NCI-H128 (cell line): ENCODE results near the gene HSBP1.

ENCODE experiments used
- DNase-seq: peaks from one replicate; lab custom pipeline; 2025; ENCODE audit not compliant: unreplicated experiment; lab: John Stamatoyannopoulos, UW

HSBP1 gene

DNA sequence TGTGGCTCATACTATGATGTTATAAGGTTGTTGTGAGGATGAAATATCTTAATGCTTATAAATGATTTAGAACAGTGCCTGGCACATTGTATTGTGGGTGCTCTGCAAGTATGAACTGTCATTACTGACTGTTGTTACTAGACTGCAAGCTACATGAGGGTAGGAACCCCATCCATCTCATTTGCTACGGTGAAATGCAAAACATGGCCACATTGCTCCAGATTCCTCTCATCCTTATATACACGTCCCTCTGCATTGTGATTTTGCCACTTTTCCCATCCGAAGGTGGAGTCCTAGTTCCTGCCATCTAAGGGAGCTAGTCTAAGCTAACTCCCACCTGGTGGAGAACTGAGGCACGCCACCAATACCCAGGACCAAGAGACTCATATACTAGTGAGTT is 29.8 kb downstream of the HSBP1 start:
- DNase-seq, result no peak

DNA sequence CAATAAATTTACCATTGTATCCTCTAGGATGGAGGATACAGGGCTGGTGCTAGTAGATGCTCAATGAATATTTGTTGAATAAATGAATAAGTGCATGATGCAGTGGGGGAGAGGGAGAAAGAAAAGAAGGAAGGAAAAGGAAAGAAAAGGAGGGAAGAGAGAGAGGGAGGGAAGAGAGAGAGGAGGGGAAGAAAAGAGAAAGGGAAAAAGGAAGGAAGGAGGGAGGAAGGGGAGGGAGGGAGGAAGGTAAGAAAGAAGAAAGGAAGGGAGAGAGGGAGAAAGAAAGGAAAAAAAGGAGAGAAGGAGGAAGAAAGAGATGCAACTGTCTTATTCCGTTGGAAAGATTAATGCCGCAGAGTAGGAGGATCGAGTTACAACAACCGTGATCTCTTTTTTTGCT is 30.4 kb downstream of the HSBP1 start:
- DNase-seq, result no peak

DNA sequence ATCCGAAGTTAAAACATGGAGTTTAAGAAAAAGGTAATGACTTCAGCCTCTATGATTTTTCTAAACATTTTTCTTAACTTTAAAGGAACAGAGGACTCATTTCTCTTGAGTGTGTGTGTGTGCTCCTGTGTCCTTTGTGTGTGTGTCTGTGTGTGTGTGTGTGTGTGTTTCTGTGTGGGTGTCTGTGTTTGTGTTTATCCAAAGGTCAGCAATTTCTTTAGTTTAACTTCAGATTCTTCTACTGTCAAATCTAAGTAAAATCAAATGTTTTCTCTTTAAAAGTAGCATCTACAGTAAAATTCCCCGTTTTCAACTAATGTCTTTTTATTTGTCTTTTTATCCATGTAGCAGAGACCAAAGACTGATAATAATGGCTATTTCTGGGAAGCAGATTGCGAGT is 31.8 kb downstream of the HSBP1 start:
- no peak for DNase-seq

DNA sequence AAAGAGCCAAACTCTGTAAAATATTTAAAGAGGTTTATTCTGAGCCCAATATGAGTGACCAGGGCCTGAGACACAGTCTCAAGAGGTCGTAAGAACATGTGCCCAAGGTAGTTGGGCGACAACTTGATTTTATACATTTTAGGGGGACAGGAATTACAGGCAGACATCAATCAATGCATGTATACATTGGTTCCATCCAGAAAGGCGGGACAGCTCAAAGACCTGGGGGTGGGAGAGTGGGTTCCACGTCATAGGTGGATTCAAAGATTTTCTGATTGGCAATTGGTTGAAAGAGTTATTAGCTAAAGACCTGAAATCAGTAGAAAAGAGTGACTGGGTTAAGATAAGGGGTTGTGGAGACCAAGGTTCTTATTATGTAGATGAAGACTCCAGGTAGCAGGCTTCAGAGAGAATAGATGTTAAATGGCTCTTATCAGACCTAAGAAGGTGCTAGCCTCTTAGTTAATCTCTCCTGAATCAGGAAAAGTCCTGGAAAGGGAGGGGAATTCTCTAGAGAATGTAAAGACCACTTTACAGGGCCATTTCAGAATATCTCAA is 32.4 kb downstream of the HSBP1 start:
- no peak for DNase-seq

DNA sequence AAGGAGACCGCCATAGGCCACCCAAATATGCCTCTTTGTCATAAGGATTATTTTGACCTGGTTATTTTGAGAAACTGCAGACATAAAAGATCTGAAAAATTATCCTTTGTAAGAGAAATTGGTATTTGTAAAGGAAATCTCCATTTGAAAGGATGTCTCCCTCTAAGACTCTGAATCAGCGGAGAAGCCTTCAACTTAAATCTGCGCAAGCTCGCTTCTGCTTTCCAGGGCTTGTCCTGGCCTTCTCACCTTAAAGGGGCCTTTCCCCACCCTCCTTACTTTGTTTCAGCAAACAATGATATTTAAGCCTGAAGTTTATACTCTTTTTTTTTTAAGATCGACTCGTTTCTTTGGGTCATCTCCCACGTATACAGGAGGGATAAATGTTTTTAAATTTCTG is 34.5 kb downstream of the HSBP1 start:
- no peak for DNase-seq

DNA sequence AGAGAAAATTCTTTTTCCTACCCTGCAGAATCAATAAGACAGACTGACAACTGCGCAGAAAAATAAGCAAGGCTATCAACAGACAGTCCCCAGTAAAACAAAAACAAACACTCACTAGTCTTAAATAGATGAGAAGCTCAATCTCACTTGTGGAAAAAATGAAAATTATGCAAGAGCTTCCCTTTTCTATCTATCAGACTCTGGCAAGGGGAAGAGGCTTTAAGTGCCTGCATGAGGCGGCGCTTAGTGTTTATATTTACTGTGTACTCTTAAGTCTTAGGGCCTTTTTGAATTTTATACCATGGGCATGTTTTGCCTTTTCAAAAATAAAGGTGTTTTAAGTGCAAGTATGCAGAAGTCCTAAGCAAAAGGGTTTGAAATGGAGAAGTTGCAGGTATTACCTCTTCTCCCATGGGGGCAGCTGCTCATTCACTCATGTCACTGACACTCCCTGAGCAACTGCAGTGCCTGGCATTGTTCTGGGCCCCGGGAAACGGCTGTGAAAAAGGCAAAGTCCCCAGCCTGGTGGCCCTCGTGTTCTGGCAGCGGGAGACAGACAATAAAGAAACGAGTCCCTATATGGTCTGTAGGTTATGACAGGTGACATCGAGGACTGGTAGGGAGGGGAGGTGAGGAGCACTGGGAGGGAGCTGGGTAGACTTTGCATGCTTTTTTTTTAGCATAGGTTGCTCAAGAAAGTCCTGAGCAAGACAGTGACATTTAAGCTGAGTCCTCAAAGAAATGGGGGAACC is 35.2 kb downstream of the HSBP1 start:
- DNase-seq, result no peak

DNA sequence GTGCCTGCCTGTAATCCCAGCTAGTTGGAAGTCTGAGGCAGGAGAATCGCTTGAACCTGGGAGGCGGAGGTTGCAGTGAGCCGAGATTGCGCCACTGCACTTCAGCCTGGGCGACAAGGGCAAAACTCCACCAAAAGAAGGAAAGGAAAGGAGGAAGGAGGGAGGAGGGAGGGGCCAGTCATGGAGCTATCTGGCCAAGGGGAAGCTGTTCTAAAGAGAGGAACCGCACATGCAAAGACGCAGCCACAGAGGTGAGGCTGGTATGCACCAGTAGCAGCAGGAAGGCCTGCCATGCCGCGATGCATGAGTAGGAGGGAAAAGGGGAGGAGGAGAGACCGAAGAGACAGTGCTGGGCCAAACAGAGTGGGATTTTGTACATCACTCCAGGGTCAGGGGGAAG is 35.9 kb downstream of the HSBP1 start:
- DNase-seq, result no peak

DNA sequence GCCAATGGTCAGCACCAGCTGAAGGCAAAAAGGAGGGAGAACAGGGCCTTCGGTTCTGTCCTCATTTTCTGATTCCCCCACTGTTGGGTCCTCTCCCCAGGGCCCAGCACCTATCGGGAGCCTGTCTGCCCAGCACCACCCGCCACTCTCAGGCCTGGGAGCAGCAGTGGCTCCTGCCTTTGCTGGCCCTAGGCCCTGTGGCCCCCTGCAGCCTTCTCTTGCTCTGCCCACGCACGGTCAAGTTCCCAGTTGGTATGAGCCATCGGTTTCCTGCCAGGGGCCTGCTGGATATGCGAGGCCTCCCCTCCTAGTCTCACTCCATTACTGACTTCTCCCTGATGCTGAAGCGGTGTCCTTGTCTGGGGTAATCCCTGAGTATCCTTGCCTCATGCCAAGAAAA is 37.5 kb downstream of the HSBP1 start:
- no peak for DNase-seq

DNA sequence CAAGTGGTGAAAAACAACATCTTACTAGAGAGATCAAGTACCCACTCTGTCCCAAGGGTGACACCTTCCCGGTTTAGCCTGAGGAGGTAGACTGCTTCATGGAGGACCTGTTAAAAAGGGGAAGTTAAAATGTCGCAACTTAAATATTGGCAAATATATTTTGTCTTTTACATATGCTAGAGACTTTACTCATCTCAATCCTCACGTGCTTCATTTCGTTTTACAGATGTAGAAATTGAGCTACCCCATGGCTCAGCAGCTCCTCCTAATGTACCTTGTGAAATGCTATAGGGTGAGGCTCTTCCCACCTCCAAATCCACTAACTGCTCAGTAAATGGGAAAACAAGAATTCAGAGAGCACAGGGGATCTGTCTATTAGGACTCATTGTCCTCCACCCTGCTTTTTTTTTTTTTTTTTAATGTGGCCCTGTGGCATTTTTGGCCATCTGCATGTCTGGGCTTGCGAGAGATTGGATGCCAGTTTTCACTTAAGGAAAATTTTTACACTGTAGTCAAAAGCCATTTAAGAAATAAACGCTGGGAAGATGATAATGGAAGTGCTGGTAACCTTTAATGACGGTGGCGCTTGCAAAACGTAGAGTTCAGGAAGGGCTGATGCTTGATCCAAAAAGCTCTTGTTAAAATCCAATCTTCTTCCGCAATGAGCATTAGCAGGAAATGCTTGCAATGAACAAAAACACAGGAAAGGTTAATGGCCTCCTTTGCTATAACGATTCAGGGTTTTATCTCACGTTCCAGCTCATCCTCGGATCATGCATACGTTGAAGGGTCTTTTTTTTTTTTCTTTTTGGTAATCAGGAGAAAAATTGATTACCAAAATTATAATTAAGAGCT is 39.8 kb downstream of the HSBP1 start:
- DNase-seq, result no peak

DNA sequence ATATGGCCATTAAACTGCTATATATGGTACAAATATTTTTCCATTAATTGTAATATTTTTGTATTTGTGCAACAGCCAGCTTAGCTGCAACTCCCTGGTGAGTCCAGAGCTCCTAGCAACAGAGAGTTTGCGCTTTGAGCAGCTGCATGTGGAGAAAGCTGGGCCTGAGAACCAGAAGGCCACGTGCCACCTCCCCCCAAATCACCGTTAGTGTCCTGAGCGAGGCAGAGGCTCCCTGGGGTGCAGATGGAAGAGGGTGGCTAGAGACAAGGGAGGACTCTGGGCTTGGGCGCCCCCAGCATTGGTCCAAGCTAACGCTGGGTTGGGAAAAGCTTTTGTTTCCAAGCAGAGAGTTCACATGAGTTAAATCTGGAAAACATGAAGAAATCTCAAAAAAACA is 41.6 kb downstream of the HSBP1 start:
- DNase-seq, result no peak

DNA sequence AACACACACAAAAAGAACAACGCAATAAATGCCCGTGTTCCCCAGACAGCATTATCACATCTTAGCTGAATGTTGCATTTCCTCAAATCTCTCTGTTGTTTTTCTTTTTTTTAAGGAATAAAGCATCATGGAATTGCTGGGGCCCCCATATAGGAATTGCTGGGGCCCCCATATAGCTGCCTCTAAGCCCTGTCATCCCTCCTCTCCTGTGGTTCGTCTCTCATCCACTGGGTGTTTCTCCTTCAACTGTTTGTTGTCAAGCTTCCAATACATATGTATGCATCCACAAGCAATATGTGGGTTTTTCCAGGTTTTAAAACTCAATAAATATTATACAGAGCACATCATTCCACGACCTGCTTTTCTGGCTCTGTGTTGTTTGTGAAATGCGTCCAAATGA is 43.2 kb downstream of the HSBP1 start:
- DNase-seq, result no peak

DNA sequence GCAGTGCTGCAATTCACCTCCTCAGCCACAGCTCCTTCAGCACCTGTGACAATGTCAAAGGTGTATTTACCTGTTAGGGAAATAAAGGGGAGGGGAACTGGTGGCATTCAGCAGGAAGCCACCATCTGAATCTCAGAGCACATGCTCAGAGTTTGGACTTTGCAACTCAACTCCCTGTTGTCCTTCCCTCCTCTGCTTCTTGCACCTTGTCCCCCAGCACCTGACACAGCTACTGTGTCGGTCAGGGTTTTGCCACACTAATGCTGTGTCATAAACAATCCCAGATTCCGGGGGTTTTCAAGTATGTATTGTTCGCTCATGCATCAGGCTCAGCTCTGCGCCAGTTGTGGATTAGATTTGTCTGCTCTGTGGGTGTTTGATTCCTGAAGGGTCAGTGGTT is 43.7 kb downstream of the HSBP1 start:
- DNase-seq, result no peak

DNA sequence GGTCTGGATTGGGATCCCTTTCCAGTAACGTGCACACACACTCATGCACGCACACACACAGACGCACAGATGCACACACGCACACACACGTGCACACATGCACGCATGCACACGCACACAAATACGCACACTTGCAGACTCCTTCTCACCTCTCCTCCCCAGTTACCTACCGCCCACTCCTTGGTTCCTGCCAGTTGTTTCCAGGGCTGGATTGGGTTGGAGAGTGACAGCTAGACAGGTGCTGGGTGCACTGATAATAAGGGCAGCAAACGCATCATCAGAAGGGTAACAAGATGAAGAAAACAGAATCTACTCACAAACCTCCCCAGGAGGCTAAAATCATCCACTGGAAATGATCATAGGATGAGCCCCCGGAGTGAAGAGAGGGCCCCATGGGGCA is 45.0 kb downstream of the HSBP1 start:
- no peak for DNase-seq

DNA sequence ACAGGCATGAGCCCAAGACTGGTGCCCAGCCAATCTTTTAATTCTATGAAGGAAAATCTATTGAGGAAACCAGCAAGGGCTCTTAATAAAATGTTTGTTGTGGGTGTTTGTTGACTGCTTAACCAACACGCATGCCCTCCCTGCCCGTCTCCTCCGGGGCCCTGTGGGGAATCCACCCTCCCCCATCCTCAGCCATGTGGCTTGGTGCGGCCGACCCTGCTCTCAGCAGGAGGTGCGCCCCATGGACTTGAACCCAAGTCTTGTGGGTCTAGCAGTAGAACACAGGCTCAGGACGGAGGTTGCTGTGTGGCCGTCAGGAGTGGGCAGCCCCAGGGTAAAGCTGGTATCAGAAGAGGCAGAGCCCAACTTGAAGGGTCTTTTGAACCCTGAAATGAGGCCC is 46.1 kb downstream of the HSBP1 start:
- no peak for DNase-seq

DNA sequence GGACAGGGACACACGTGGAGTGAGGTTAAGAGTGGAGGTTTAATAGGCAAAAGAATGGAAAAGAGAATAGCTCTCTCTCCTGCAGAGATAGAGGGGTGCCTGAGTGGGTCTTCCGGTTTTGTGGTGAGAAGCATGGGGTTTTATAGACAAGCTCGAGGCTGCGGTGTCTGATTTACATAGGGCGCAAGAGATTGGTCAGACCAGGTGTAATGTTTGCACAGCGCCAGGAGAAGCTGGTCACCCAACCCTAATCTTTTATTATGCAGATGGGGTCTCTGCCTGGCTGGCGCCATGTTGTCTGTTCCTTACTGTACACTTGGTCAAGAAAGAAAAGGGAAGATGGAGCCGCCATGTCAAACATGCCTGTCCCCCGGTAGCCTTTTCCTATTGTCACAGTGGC is 46.6 kb downstream of the HSBP1 start:
- DNase-seq, result no peak

DNA sequence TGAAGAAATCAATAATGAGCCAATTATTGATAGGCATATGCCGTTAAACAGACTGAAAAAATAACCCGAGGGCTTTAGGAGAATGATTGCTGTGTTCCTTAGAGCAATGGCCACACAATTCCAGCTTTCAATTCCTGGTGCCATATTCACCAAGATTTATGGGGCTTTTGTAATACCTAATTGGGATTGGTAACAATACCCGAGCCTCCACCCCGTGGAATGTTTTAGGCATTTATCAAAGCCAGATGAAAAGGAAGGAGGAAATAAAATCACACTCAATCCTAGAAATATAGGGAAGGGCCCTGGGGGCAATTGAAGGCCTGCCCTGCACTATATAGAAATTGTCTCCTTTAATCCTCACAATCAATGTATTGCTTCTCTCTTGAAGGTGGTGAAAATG is 49.0 kb downstream of the HSBP1 start:
- DNase-seq, result no peak

DNA sequence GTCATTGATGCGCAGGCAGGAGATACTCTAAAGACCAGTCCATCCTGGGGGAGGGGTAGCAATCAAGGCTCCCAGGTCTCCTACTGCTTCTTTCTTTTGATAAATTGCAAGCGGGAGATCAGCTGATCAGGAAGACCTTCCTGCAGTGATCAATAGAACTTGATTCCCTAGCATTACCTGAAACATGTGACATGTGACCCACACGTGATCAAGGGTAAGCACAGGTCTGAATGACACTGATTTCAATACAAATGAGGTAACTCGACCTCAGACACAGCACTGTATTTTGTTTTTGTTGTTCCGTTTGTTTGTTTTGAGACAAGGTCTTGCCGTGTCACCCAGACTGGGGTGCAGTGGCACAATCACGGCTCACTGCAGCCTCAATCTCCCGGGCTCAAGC is 51.5 kb downstream of the HSBP1 start:
- no peak for DNase-seq

DNA sequence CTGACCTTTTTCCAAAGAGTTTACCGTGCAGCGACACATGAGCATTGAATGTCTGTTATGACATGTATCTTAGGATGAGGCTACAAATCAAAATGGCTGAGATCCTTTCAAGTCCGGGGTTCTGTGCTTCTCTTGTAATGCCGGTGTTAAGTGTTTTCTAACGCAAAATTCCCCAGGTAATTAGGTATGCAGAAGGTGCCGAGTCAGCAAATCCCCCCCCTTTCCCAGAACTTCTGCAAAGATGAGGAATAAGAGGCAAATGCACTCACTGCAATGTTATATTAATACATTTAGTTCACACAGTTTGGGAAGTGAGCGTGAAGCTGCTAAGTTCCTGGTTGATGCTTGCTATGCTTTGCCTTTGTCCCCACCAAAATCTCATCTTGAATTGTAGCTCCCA is 54.9 kb downstream of the HSBP1 start:
- no peak for DNase-seq

DNA sequence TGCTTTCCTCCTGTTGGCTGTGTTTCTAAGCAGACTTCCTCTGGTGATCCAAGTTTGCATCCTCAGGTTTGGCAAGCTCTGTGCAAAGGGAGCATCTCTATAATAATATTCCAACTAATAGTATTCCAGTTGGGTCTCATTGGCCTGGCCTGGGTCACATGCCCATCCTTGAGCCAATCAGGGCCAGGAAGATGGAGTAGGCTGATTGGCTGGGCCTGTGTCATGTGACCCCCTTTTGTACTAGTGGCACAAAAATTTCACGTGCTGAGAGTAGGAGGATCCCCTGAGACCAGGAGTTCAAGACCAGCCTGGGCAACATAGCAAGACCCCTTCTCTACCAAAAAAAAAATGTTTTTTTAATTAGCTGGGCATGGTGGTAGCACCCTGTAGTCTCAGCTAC is 55.9 kb downstream of the HSBP1 start:
- DNase-seq, result no peak
